HTR-8/SVneo (cell line): ENCODE data around the gene HTR6.
"Not testable (repeated sequence)": the region's sequence is repeated elsewhere in the genome, so short reads cannot be mapped to it uniquely, and the experiment has no call there.

Experiments
- DNase-seq: peaks from one replicate; pipeline ENCODE4 v3.0.0; 2011; ENCODE audit warnings: low spot score, mixed read lengths; ENCODE audit not compliant: insufficient read length
- FAIRE-seq: peaks from 2 replicates; lab custom pipeline; 2011; peaks lifted over from hg19 to GRCh38; lab: Jason Lieb, UNC

The HTR6 gene

GRCh38 chr1:19636749-19637148 lies 27.9 kb upstream of the HTR6 start:
- DNase-seq, FAIRE-seq: not testable (repeated sequence)

DNA sequence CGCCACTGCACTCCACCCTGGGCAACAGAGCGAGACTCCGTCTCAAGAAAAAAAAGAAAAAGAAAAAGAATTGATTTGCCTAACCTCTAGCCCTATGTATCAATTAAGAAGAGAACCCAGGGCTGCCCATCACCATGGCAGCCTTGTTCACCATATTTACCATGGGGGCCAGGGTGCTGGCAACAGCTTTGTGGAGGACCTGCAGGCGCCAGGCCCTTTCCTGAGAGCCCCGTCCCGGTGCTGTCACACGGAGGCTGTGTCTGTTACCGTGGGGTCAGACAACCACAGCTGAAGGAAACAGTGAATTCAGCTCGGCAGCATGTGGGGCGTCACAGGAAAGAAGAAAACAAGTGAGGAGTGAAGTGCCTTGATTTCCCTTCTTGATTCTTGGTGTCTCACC lies 27.1 kb upstream of the HTR6 start:
- no peak for DNase-seq
- FAIRE-seq, result no peak

DNA sequence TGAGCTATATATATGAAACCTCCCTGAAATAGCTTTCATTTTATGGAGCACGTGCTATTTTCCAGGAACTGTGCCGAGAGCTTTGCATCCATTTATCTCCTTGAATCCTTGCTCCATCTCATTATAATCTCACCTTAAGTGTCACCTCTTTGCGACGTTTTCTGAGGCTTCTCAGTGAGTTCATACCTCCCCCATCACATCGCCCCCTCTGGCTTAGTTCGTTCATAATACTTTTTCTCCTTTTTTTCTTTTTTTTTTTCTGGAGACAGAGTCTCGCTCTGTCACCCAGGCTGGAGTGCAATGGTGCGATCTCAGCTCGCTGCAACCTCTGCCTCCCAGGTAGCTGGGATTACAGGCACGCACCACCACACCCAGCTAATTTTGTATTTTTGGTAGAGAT lies 25.4 kb upstream of the HTR6 start:
- FAIRE-seq, DNase-seq: not testable (repeated sequence)

DNA sequence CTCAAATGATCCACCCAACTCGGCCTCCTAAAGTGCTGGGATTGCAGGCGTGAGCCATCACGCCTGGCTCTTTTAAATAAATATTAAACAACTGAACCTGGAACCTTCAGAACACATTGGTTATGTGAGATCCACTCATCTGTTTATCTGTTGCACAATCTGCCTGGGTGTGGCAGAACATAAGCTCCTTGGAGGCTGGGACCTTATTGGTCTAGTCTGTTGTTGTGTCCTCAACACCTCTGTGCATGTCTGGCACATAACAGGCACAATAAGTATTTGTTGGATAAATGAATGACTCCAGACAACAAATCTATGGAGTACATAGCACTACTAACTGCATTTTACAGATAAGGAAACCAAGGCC lies 24.7 kb upstream of the HTR6 start:
- FAIRE-seq (no peak), DNase-seq (no peak)

GRCh38 chr1:19640363-19641316 lies 24.0 kb upstream of the HTR6 start:
- DNase-seq (no peak), FAIRE-seq (no peak)

GRCh38 chr1:19643121-19643520 lies 21.6 kb upstream of the HTR6 start:
- FAIRE-seq, result no peak
- no peak for DNase-seq

- DNase-seq (no peak), FAIRE-seq (no peak)
Measured at GRCh38 chr1:19643602-19644394, 20.9 kb upstream of the HTR6 start, which contains the start of gene NBL1. Gene NBL1, plus strand, starts transcription at chr1:19644311. Its CDS starts 10,720 bp downstream, at chr1:19655031.

GRCh38 chr1:19644395-19644680 lies 20.3 kb upstream of the HTR6 start:
- DNase-seq (no peak), FAIRE-seq (no peak)

GRCh38 chr1:19644681-19645410 lies 19.8 kb upstream of the HTR6 start:
- FAIRE-seq (no peak), DNase-seq (no peak)

DNA sequence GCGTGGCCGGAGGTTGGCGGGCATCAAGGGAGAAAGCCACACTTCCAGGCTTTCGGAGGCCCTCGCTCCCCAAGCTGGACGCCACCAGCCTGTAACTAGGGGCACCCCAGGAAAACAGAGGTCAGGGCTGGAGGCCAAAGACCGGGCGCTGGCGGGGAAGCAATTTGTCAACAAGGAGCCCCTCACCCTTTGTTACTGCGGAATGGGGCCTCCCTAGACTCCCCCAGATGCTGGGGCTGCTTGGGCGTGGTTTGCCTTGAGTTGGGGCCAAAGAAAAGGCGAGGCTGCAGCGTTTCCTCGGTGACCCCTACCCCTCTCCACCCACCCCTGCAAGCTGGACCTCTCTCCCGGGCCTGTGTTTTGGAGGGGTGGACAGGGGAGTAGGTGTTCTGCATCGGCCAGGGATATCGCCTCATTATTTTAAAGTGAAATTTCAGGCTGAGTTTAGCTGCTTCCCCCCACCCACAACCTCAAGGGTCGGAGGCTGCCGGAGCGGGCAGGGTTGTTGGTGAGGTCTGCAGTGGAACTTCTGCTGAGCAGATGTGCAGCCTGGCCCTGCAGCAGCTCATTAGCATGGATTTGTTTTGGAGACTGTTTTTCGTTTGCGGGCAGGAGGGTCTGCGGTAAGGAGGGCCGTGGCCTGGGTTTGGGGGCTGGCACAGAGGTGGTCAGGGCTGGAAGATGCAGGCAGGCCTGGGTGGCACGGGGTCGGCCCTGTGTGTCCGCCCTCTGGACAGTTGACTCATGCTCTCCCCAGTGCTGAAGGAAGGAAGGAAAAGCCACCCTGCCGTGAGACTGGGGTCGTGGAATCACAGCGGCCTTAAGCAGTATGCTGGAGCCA lies 19.0 kb upstream of the HTR6 start:
- no peak for FAIRE-seq
- DNase-seq, result no peak

DNA sequence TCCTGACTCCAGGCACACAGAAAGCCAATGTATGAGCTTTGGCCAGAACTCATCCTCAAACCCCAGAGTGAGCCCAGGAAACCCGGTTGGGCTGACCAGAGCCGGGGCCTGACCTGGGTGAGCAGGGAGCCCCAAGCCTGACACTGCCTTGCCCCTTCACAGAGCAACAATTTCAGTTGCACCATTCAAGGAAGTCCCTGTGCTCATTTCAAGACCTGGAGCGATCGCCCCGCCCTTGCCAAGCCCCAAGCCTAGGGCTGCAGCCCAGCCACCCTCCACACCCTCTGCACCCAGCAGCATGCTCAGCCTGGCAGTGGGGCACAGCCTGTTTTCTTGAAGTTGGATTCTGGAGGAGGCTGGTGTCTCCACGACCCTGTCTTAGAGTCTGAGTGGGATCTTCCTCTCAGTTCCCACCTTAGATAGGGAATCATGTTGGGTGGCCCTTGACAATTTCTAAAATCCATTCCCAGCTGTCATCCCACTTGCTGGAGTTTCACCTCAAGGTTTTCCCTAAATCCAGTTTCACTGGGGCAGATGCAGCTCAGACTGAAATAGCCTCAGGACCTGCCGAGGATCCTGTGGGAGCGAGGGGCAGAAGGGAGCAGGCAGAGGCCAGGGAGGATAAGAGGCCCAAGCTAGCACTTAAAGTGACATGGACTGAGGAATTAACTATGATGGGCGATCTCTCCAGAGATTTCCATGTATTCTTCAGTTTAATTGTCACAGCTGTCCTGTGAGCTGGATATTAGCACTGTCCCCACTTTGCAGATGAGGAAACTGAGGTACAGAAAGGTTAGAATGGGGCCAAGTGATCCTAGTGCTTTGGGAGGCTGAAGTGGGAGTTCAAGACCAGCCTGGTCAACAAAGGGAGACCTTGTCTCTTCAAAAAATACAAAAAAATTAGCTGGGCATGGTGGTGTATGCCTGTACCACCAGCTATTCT lies 18.0 kb upstream of the HTR6 start:
- FAIRE-seq, result no peak
- no peak for DNase-seq

GRCh38 chr1:19647643-19648042 lies 17.0 kb upstream of the HTR6 start:
- no peak for DNase-seq
- FAIRE-seq, result no peak

DNA sequence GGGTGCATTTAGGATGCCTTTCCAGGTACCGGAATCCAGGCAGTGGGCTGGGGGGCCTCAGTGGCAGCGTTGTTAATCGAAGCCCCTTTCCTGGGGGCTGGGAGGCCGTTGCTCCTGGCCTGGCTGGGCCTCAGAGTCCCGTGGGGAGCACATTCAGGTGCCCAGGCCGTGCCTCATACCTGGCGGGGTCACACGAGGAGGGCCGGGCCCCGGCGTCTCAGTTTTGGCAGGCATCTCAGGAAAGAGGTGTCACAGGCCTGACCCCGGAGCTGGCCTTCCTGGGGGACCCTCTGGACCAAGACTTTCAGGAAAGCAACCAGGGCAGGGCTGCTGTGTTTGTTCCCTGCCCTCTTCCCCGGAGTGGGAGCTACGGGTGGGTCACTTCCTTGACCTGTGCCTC lies 16.4 kb upstream of the HTR6 start:
- DNase-seq, result no peak
- no peak for FAIRE-seq

DNA sequence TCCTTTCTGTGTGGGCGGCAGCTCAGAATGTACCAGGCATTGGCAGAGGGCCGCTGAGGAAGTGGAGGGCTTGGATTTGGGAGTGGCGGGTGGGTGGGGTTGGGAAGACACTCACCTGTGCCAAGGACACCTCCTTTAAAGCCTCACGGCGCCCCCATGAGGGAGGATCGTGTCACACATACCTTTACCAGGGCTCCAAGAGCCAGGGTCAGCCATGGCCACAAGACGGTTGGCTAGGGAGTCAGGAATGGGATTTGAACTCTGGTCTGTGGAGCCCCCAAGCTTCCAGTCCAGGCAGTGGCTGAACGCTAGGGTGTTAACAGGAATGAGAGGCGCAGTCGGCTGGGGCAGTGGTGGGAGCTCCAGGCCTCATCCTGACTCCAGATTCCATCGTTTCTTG lies 16.0 kb upstream of the HTR6 start:
- no peak for DNase-seq
- no peak for FAIRE-seq

- DNase-seq (no peak), FAIRE-seq (no peak)
Measured at GRCh38 chr1:19650416-19651140, 14.1 kb upstream of the HTR6 start.

- no peak for DNase-seq
- FAIRE-seq, result no peak
Measured at GRCh38 chr1:19651141-19651737, 13.4 kb upstream of the HTR6 start.

- DNase-seq (no peak), FAIRE-seq (no peak)
Measured at GRCh38 chr1:19654386-19654785, 10.3 kb upstream of the HTR6 start.
